NCI-H187 (cell line): ENCODE data around the gene PTPRT.

Experiments
- DNase-seq, 2 experiments: peaks; one replicate each; lab custom pipeline; 2025; lab: John Stamatoyannopoulos, UW

PTPRT gene

DNA sequence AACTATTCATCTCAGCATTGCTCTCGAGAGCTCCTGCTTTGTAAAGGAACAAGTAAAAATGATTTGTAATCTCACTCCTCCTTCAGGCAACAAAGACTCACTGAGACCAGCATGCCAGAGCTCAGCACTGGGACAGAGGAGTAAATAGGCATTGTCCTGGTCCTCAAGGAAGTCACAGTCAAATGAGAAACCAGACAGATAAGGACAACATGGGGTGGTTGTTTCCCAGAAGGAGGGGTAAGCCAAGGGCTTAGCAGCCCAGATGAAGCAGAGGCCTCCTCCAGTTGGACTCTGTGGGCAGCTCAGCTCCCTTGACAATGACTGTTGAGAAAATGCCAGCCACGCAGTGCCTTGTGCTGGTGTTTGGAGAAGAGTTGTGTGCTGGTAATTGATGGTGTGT lies 1145.8 kb downstream of the PTPRT start:
- no peak for DNase-seq

DNA sequence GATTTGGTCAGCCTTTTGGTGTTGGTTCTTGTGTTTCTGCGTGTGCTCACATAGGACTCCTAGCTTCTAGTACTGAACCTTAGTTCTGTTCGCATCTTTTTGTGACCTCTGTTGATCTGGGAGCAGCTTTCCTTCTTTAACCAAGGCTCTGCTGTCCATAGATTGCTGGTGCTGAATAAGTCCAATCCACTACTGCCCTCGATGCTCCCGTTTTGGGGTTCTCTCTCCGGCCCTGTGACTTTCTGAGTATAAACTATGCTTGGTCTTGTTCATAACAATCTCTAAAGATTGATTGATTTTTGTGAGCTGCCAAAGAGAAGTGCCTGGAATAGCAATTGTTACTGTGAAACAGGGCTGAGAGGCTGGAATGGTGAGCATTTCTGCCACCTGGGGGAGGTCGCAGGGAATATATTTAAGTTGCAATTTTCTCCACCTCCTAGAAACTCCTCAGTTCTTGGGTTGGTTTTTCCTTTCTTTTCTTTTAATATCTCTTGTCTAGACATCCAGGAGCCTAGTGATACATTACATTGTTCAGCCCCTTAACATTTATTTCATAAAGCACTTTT lies 1148.6 kb downstream of the PTPRT start:
- DNase-seq, result no peak

DNA sequence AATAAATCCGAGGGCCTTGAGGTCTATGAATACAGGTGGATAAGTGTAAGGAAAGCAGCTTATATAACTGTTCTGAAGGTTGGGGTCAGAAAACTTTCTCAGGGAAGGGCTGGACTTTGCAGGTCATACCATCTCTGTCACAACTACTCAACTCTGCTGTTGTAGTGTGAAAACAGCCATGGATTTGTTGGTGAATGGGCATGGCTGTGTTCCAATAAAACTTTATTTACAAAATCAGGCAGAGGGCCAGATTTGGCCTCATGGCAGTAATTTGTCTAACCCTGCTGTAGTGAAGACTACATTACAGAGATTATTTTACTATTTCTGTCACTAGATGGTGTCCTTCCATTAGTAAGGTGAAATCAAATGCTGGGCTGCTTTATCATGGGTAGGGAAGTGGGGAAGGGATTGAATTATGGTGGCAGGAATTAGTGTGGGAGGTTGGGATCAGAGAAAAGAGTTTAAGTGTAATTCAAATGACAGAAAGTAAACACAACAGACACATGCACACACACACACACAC lies 1161.9 kb downstream of the PTPRT start:
- no peak for DNase-seq

DNA sequence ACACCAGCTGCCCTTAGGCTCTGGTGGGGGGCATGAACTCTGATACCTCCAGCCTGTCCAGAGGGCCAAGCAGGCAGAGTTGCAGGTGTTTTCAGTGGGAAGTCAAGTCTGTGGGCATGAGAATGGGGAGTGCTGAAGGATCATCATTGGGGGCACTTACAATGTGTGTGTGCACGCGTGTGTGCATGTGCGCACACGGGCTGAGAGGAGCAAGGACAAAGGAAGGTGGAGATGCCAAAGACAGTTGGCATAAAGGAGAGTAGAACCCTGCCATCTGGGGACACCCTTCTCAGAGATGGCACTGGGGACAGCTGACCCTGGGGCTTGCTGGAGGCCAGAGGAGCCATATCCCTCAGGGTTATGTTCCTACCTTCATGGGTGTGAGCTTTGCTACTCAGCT lies 1163.1 kb downstream of the PTPRT start:
- no peak for DNase-seq

DNA sequence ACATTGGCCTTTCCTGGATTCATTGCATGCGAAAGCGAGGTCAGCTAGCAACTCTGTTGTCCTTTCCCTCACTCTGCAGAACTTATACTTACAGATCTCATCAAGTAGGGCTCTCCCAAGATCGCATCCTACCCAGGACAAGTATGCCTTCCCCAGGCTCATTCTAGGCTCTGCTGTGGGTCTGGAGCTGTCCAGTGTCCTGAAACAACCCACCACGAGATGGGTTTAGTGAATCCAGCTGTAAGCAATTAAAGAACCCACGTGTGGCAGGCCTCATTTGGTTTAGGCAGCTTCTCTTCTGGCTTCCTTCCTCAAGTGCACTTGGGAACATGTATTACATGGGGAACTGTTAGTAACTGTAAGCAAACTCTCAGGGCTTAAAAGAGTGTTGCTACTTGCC lies 1165.1 kb downstream of the PTPRT start:
- no peak for DNase-seq
